OCI-LY1 (cell line): ENCODE data around the gene BMX.

ENCODE experiments used
- EZH2 ChIP-seq: fragments of 200-600 bp; sonication (generic), shearing (Covaris generic); IDR thresholded peaks from 2 replicates; pipeline ENCODE4 v1.8.0; 2017; ENCODE audit warnings: borderline replicate concordance, mixed run types, mild to moderate bottlenecking, antibody characterized with exemption, low read length, moderate library complexity, mixed read lengths
- TF ChIP-seq, protein P1 (sequence below): fragments of 200-600 bp; sonication (generic), shearing (Covaris generic); IDR thresholded peaks from 2 replicates; pipeline ENCODE4 v1.5.1; 2017; ENCODE audit warnings: mild to moderate bottlenecking, antibody characterized with exemption, low read length, moderate library complexity, mixed read lengths

DNA sequence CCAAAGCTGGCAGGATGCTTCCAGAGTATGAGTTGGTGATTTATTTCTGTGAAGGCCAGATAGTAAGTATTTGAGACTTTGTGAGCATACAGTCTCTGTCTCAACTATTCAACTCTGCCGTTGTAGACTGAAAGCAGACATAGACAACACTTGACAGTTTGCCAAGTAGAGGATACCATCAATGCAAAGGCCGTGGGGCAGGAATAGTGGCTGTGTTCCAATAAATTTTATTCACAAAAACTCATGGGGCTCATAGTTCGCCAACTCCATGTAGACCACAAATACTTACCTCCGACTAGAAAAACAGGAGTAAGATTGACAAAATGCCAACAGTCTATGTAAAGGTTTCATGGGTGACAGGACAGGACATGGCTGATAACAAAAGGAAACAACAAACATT is 3.8 kb upstream of the BMX start:
- TF ChIP-seq, protein P1, sequence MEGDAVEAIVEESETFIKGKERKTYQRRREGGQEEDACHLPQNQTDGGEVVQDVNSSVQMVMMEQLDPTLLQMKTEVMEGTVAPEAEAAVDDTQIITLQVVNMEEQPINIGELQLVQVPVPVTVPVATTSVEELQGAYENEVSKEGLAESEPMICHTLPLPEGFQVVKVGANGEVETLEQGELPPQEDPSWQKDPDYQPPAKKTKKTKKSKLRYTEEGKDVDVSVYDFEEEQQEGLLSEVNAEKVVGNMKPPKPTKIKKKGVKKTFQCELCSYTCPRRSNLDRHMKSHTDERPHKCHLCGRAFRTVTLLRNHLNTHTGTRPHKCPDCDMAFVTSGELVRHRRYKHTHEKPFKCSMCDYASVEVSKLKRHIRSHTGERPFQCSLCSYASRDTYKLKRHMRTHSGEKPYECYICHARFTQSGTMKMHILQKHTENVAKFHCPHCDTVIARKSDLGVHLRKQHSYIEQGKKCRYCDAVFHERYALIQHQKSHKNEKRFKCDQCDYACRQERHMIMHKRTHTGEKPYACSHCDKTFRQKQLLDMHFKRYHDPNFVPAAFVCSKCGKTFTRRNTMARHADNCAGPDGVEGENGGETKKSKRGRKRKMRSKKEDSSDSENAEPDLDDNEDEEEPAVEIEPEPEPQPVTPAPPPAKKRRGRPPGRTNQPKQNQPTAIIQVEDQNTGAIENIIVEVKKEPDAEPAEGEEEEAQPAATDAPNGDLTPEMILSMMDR, result no peak
- no peak for TF ChIP-seq EZH2
